ENCODE results near the gene VSX2. TPM values are rescaled to one million over a fixed set of nuclear protein-coding genes. Genes with fewer than 3 reads are reported as not detected.

Gene VSX2
- total RNA-seq, 1 donor from 2014 or later: not detected

DNA sequence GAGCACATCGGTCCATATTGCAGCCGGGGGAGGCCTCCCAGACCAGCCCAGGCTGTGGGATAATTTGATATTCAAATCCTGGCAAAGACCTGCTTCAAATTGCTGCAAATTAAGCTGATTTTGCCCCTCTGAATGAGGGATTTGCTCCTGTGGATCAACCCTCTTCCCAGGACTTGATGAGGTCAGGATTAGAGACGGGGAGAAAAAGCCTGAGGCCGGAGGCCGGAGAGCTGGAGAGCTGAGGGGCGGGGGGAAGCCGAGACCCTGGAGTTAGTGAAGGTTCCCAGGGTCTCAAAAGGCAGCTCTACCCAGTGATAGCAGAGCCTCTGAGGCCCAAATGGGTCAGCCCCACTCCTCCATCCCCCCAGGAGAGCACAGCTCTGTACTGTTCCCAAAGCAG lies 17.5 kb upstream of the VSX2 start:
- H3K4me3 ChIP-seq (ENCODE audit: low read depth, low read length): no peak overlapping the region
- DNase-seq (ENCODE audit: low read depth): no peak
- TF ChIP-seq, protein P1, sequence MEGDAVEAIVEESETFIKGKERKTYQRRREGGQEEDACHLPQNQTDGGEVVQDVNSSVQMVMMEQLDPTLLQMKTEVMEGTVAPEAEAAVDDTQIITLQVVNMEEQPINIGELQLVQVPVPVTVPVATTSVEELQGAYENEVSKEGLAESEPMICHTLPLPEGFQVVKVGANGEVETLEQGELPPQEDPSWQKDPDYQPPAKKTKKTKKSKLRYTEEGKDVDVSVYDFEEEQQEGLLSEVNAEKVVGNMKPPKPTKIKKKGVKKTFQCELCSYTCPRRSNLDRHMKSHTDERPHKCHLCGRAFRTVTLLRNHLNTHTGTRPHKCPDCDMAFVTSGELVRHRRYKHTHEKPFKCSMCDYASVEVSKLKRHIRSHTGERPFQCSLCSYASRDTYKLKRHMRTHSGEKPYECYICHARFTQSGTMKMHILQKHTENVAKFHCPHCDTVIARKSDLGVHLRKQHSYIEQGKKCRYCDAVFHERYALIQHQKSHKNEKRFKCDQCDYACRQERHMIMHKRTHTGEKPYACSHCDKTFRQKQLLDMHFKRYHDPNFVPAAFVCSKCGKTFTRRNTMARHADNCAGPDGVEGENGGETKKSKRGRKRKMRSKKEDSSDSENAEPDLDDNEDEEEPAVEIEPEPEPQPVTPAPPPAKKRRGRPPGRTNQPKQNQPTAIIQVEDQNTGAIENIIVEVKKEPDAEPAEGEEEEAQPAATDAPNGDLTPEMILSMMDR (conservative IDR thresholded peaks at IDR 0.05; ENCODE audit: low read depth, low read length): no peak

DNA sequence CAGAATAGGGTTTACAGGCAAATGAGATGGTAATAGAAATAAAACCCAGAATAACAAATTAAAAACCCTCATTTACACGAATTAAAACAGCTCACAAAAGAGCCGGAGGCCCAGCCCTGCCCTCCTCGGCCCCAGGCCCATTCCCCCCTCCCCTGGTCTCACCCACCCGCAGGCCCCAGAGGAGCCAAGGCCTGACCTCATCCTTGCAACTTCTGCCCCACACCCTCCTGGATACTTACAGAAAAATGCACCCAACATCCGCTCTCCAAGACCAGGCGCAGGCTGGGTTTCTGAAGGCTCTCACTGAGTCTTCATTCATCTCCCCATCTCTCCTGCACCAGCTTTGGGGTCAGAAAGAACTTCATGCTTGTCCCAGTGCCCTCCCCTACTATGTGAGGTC lies 16.2 kb upstream of the VSX2 start:
- TF ChIP-seq, protein P1 (conservative IDR thresholded peaks at IDR 0.05; ENCODE audit: low read depth, low read length): no peak
- H3K4me3 ChIP-seq (ENCODE audit: low read depth, low read length): no peak overlapping the region
- no peak for DNase-seq (ENCODE audit: low read depth)

DNA sequence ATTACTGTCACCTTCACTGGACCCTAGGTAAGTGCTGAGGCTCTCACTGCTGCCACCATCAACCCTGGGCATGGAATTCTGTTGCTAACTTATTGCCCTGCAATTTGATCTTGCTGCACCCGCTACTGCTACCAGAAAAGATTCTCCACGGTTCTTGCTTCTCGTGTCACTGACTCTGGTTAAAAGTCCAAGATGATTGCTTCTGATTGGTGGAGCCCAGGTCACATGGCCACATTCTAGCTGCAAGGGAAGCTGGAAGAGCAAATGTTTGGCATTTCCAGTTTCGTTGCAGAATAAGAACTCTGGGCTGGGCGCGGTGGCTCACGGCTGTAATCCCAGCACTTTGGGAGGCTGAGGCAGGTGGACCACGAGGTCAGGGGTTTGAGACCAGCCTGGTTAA lies 7.5 kb upstream of the VSX2 start:
- H3K4me3 ChIP-seq (ENCODE audit: low read depth, low read length): no peak overlapping the region
- TF ChIP-seq, protein P1 (conservative IDR thresholded peaks at IDR 0.05; ENCODE audit: low read depth, low read length): no peak
- DNase-seq (ENCODE audit: low read depth): no peak

DNA sequence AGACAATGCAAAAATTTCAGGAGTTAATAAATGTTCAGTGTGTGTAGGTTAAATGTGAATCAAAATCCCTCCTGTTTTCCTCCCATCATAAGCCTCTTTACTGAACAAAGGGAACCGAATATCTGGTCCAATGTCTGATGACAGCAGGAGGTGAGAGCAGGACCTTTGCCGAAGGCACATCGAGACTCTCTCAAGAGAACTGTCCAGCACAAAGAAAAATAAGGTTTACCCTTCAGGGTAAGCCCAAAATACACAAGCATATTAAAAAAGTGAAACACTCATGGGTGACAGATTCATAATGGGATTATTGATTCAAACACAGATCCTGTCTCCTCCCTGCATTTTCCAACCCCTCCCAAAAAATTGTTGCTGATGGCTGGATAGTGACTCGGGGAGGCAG lies 4.2 kb upstream of the VSX2 start:
- H3K4me3 ChIP-seq (ENCODE audit: low read depth, low read length): no peak overlapping the region
- TF ChIP-seq, protein P1 (conservative IDR thresholded peaks at IDR 0.05; ENCODE audit: low read depth, low read length): no peak
- DNase-seq (ENCODE audit: low read depth): no peak

DNA sequence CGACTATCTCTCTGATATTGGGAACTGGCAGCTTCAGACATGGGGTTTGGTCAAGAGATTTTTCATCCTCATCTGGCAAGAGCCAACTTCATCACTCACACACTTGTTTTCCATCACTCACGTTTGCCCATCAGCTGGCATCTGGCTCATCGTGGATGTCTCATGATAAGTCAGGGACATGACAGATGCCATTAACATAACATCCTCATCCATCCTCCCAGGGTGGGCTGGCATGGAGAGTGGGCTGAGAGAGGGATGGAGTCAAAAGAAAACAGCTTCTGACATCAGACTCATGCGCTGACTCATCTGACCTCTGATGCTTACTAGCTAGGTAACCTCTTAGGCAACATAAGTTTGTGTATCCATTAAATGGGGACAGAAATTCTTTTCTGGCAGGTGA lies 1.8 kb upstream of the VSX2 start:
- no peak overlapping the region for H3K4me3 ChIP-seq (ENCODE audit: low read depth, low read length)
- TF ChIP-seq, protein P1 (conservative IDR thresholded peaks at IDR 0.05; ENCODE audit: low read depth, low read length): no peak
- no peak for DNase-seq (ENCODE audit: low read depth)

DNA sequence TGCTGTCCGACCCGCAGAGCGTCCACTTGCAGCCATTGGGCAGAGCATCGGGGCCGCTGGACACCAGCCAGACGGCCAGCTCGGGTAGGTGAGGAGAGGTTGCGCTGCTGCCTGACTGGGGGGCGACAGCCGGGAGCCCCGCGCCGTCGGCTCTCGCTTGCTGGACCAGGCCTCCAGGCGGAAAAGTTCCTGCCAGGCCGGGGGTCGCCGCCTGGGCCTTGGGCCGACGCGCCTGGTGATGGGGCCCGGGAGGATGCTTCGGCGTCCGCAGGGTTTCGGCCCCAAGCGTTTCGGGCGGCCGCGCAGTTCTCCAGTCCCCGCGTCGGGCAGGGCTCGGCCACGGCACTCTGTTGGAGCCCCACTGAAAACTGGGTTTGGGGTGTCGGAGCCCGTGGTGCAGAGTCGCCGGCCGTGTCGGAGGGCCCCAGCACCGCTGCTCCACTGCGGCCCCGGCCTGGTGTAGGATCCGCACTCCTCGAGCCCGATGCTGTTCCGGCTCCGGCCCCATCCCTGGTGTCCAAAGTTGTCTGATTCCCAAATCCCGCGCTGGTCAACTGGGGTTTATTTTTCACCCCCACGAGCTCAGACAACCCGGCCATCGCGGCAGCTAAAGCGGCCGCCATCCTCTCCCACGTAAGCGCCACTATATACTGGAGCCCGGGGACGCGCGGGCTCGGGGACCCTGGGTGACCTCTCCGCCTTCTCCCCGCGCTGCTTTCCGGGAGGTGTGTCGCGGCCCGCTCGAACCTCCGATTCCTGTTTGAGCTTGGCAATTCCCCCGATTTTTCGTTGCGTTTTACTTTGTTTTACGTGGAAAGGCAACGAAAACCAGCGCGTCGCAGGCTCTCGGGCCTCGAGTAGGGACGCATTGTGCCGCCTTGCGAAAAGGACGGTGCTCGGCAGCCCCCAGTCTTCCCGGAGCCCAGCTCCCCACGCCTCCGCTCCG lies 872 bp downstream of the VSX2 start:
- H3K4me3 ChIP-seq (ENCODE audit: low read depth, low read length): no peak overlapping the region
- no peak for DNase-seq (ENCODE audit: low read depth)
- TF ChIP-seq, protein P1 (conservative IDR thresholded peaks at IDR 0.05; ENCODE audit: low read depth, low read length): no peak

All from epithelial cell of proximal tubule (primary cell).